GM19397 (cell line): ENCODE data around the gene SPANXC.
"Not testable (repeated sequence)": the region's sequence is repeated elsewhere in the genome, so short reads cannot be mapped to it uniquely, and the experiment has no call there.

ENCODE experiments used
- ATAC-seq: cut with Tn5 transposase; IDR thresholded peaks from one replicate; pipeline ENCODE4 v1.9.1; 2021; ENCODE audit warnings: mild to moderate bottlenecking, moderate library complexity; ENCODE audit not compliant: unreplicated experiment

The SPANXC gene, protein sequence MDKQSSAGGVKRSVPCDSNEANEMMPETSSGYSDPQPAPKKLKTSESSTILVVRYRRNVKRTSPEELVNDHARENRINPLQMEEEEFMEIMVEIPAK

DNA sequence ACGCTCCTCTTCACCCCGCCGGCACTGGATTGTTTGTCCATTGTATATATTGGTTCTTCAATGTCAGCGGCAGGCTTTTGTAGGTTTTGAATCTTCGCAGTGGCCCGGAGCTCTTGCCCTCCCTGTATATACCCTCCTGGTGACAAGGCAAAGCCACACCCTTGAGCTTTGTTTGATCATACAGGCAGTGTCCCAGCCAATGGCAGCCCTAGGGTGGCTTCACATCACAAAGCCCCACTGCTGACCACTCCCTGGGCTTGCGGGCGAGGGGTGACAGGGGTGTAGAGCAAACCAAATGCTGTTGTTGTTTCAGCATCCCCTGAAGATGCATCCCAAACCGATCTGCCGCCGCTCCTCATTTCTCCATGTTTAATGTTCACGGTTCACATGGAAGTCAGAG, at the start of gene SPANXC:
SPANXC (minus strand) TSS at position 101 of the 400 bp plus-strand sequence; CDS start at position 41, 60 bp downstream.
- ATAC-seq, result not testable (repeated sequence)

DNA sequence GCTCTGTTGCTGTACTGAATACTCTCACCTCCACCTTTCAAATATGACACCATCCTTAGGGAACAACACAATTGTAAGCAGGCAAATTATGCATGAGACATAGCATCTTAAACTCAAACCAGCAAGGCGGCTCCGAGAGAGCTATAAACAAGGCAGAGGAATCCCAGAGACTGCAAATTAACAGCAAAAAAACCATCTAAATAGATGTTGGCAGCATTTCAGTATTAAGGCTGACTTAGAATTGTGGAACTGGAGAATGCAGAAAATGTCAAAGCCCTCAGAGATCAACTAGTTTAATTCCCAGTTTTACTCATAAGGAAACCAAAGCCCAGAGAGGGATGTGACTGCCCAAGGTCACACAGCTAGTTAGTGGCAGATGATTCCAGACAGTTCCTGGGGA, 37.2 kb upstream of the SPANXC start:
- ATAC-seq, result no peak

DNA sequence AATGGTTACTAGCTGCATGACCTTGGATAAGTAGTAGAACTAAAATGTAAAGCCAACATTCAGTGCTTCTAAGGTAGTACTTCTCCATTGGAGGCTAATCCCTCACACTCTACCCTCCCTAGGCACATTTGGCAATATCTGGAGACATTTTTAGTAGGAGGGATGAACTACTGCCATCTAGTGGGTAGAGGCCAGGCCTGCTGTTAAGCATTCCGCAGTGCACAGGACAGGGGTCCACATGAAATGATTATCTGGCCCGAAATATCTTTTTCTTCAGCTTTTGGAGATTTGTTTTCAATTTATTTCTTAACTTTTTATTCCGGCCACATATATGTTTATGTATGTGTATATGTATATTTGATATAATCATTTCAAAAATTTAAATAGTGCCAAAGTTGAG, 36.0 kb upstream of the SPANXC start:
- no peak for ATAC-seq

DNA sequence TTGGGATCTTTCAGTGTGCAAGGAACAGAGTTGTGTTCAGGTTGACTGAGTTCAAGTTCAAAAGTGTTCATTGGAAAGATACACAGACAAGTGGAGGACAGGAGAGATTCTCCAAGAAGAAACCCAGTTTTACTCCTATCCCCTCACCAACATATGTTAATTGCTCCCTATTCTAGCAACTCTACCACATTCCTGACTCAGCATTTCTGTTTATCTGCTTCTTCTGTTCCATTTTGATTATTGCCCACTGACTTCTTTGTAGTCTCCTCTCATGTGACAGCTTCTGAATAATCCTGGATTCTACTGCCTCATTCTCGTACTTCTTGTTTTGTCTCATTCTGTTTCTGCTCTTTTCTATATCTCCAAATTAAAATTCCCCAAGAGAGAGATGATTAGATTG, 15.8 kb upstream of the SPANXC start:
- no peak for ATAC-seq

DNA sequence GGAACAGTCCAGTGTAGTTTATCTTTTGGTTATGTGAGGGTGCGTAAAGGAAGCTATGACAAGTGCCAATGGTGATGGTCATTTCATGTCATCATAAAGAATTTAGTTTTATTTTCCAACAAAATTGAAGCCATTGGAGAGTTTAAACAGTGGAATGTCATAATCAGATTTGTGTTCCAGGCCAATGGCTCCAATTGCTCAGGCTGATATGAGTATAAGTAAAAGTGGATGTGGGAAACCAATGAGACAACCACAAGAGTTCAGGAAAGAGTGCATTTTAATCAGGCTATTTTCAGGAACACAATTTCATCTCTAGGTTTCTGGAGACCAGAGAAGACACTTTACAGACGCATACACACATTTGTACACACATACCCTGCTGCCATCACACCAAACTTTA, 20.7 kb downstream of the SPANXC start:
- ATAC-seq, result no peak

DNA sequence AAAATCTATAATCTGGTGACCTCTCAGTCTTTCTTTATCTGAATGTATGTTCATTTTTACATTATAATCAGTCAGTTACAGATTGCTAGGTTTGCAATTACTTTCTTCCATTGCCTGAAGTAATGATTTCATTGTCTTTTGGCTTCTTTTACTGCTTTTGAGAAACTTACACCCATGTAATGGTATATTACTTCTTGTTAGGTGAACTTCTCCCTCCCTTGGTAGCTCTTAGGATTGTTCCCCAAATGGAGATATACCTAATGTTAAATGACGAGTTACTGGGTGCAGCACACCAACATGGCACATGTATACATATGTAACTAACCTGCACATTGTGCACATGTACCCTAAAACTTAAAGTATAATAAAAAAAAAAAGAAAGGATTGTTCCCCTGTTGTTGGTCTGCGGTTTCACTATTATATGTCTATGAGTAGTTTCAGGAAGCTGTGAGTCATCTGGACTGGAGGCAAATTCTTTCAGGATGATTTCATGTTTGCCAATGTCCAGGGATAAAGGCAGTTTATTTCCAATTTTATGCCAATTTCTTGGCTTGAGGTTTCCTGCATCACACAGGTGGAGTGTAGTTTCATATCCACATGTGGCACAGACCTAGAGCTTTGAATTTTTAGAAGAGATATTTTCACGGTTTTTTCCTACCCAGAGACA, 21.8 kb downstream of the SPANXC start:
- no peak for ATAC-seq

DNA sequence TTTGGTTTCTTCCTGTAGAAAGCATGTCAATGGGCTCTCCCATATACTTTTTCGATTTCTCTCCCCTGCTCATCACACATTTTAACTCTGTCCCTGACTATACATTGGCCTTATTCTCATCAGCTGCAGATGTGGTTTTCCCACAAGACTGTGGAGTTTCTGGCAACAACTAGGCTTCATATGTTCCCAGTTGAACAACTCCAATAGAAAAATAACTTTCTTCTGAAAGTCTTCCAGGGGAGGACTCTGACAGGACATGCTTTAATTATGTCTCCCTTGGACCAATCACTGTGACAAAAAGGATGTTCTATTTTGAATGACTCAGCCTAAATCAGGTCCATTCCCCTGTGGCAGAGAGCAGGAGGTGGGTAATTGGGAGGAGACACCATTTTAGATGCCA, 28.1 kb downstream of the SPANXC start:
- no peak for ATAC-seq

DNA sequence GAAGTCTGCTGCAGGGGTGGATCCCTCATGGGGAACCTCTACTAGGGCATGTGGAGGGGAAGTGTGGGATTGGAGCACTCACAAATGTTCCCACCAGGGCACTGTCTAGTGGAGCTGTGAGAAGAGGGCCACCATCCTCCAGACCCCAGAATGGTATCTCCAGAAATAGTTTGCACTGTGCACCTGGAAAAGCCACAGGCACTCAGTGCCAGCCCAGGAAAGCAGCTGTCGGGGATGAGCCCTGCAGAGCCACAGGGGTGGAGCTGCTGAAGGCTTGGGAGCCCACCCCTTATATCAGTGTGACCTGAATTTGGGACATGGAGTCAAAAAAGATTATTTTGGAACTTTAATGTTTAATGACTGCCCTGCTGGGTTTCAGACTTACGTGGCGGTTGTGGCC, 40.4 kb downstream of the SPANXC start:
- no peak for ATAC-seq
